K562 (cell line): ENCODE results near the gene HIVEP1. TPM values are rescaled to one million over a fixed set of nuclear protein-coding genes. Genes with fewer than 3 reads are reported as not detected.

Source experiments
- ATAC-seq: fragments of 200-7000 bp; cut with Tn5 transposase; 3 replicates; pipeline ENCODE4 v1.9.1; 2020; ENCODE audit warnings: moderate library complexity
- BruUV-seq: library from RNA; stranded (reverse); fragments of 400-500 nt; replicated peaks from 2 replicates; lab custom pipeline; 2021; lab: Mats Ljungman, UMichigan
- CTCF ChIA-PET: fragments of 300-600 bp; formaldehyde crosslinking; extraction: SDS; loops from one replicate; lab custom pipeline; 2021; ENCODE audit warnings: low intra/inter-chr PET ratio; lab: Yijun Ruan, JAX
- POLR2A ChIA-PET: fragments of 300-600, 350-650 bp; sonication (Branson Sonifier 250); formaldehyde crosslinking; extraction: SDS; loops from one replicate; lab custom pipeline; 2021; ENCODE audit warnings: antibody characterized with exemption, inconsistent platforms; lab: Yijun Ruan, JAX
- DNase-seq, 4 experiments: peaks; one replicate each; pipeline versions ENCODE4 v3.0.0 to v3.0.0-alpha.2; 2011 to 2018; ENCODE audit warnings: low spot score in 3 of 4, mixed read lengths in 3 of 4; ENCODE audit errors: extremely low read depth in 1 of 4
- FAIRE-seq: peaks from 2 replicates; lab custom pipeline; 2011; peaks lifted over from hg19 to GRCh38; lab: Jason Lieb, UNC
- H2AFZ ChIP-seq: 2 replicates; pipeline ENCODE4 v1.6.0; 2011; ENCODE audit warnings: low read depth, low read length, control low read depth, inconsistent platforms
- H3K27ac ChIP-seq: fragments of 200-600 bp; 3 replicates; pipeline ENCODE4 v1.8.0; 2011; ENCODE audit warnings: low read depth, mild to moderate bottlenecking, control low read depth, inconsistent platforms, low read length, moderate library complexity, mixed read lengths; ENCODE audit errors: extremely low read depth
- H3K27me3 ChIP-seq, 2 experiments: fragments of 300-600 bp in 1 of 2; 2 replicates in 1 of 2; 3 replicates in 1 of 2; pipeline versions ENCODE4 v1.6.0 to v1.8.0; 2011; ENCODE audit warnings: inconsistent platforms in 2 of 2, low read length in 2 of 2, mild to moderate bottlenecking in 1 of 2, mixed read lengths in 1 of 2, moderate library complexity in 1 of 2; ENCODE audit not compliant: control insufficient read depth in 2 of 2, insufficient read depth in 2 of 2
- H3K36me3 ChIP-seq: fragments of 300-600 bp; 3 replicates; pipeline ENCODE4 v1.8.0; 2011; ENCODE audit warnings: mild to moderate bottlenecking, low read length, inconsistent platforms; ENCODE audit not compliant: control insufficient read depth, insufficient read depth
- H3K4me1 ChIP-seq, 2 experiments: fragments of 200-600 bp in 1 of 2; replicated peaks in 1 of 2; 2 replicates in 1 of 2; 3 replicates in 1 of 2; pipeline versions ENCODE4 v1.5.1 to v1.8.0; 2011; ENCODE audit warnings: inconsistent platforms in 2 of 2, low read length in 2 of 2, mild to moderate bottlenecking in 1 of 2, mixed read lengths in 1 of 2, moderate library complexity in 1 of 2; ENCODE audit not compliant: control insufficient read depth in 2 of 2, insufficient read depth in 2 of 2
- H3K4me2 ChIP-seq: 2 replicates; pipeline ENCODE4 v1.6.1; 2011; ENCODE audit warnings: low read length, control low read depth, inconsistent platforms, mixed read lengths; ENCODE audit not compliant: insufficient read depth
- H3K4me3 ChIP-seq: fragments of 200-600 bp; sonication (generic), shearing (Covaris generic); 2 replicates; pipeline ENCODE4 v1.5.1; 2016; ENCODE audit warnings: control low read depth, inconsistent platforms
- H3K79me2 ChIP-seq: fragments of 200-600 bp; 3 replicates; pipeline ENCODE4 v1.8.0; 2011; ENCODE audit warnings: low read length, inconsistent platforms; ENCODE audit not compliant: control insufficient read depth, insufficient read depth
- H3K9ac ChIP-seq, 2 experiments: 2 replicates each; pipeline versions ENCODE4 v1.6.0 to v1.6.1; 2011; ENCODE audit warnings: low read depth in 2 of 2, low read length in 2 of 2, control low read depth in 1 of 2, inconsistent platforms in 1 of 2, mild to moderate bottlenecking in 1 of 2, mixed read lengths in 1 of 2; ENCODE audit not compliant: insufficient read depth in 1 of 2
- H3K9me1 ChIP-seq: one replicate; pipeline ENCODE4 v1.6.0; 2011; ENCODE audit warnings: inconsistent platforms, mild to moderate bottlenecking, low read length, moderate library complexity; ENCODE audit not compliant: control insufficient read depth, insufficient read depth
- H3K9me3 ChIP-seq: replicated peaks from 2 replicates; pipeline ENCODE4 v1.5.1; 2011; ENCODE audit warnings: low read depth, low read length, inconsistent platforms; ENCODE audit not compliant: control insufficient read depth, insufficient read depth
- H4K20me1 ChIP-seq: replicated peaks from 2 replicates; pipeline ENCODE4 v1.6.1; 2011; ENCODE audit warnings: low read length, inconsistent platforms, mixed read lengths; ENCODE audit not compliant: control insufficient read depth, insufficient read depth
- C11orf30 ChIP-seq: fragments of 450-650 bp; IDR thresholded peaks from 2 replicates; pipeline ENCODE4 v1.6.1; 2016; ENCODE audit warnings: low read depth, mild to moderate bottlenecking
- KLF16 ChIP-seq: IDR thresholded peaks from 2 replicates; pipeline ENCODE4 v1.6.1; 2016; ENCODE audit warnings: antibody characterized with exemption
- MAFG ChIP-seq: fragments of 450-650 bp; conservative IDR thresholded peaks from 2 replicates; pipeline ENCODE4 v1.6.1; 2016; ENCODE audit warnings: missing genetic modification characterization, missing compliant biosample characterization
- POU5F1 ChIP-seq: fragments of 150-350 bp; IDR thresholded peaks from 2 replicates; pipeline ENCODE4 v1.6.1; 2014; ENCODE audit warnings: borderline replicate concordance, low read length, low read depth, mild to moderate bottlenecking; ENCODE audit not compliant: partially characterized antibody
- SMAD1 ChIP-seq: fragments of 150-350 bp; IDR thresholded peaks from 2 replicates; pipeline ENCODE4 v1.6.1; 2014; ENCODE audit warnings: low read length, low read depth; ENCODE audit not compliant: partially characterized antibody
- SREBF2 ChIP-seq: sonication (generic); formaldehyde crosslinking; IDR thresholded peaks from 2 replicates; pipeline ENCODE4 v1.4.0; 2020; ENCODE audit warnings: mild to moderate bottlenecking, missing genetic modification reagents
- ZBTB26 ChIP-seq: fragments of 450-650 bp; formaldehyde crosslinking; IDR thresholded peaks from 2 replicates; pipeline ENCODE4 v1.4.0; 2022; ENCODE audit warnings: missing genetic modification characterization
- WGBS: fragments of 100-300 bp; shearing (Covaris generic); methylation state at CpG from one replicate; pipeline ENCODE4 v1.1.6; 2016; ENCODE audit warnings: low coverage, mixed read lengths; ENCODE audit not compliant: insufficient coverage; ENCODE audit errors: missing lambda C conversion rate; 5-methylcytosine and 5-hydroxymethylcytosine counted together
- in situ Hi-C: fragments of 300-500 bp; cut with MboI; formaldehyde crosslinking; loops from 4 replicates; pipeline ENCODE4 v1.15.0; 2018; ENCODE audit warnings: inconsistent platforms, mixed read lengths
- intact Hi-C: fragments of 100-400 bp; cut with micrococcal nuclease; formaldehyde crosslinking; loops from 2 replicates; pipeline ENCODE4 v1.14.2; 2022
- polyA plus RNA-seq, 8 experiments: library from polyadenylated mRNA; depleted of rRNA in 4 of 8; stranded (reverse) in 5 of 8; unstranded in 3 of 8; fragments of >200 nt; fragmentation: Nextera tagmentation in 2 of 8; fragmentation: Illumina TruSeq in 1 of 8; extraction: Ambion mirVana in 2 of 8; extraction: Trizol in 1 of 8; gene quantifications; 2 replicates each; pipeline versions ENCODE4 v1.2.1 to v1.2.3, GENCODE V29; 2011 to 2014; ENCODE audit warnings: inconsistent platforms in 1 of 8, missing spikeins in 1 of 8
- total RNA-seq, 7 experiments: library from RNA; depleted of rRNA in 6 of 7; stranded (reverse); fragments of >200 nt in 6 of 7; fragmentation: Illumina TruSeq in 2 of 7; extraction: Trizol in 2 of 7; gene quantifications; 2 replicates each; pipeline versions ENCODE4 v1.2.1 to v1.2.3, GENCODE V29; 2011 to 2021; ENCODE audit warnings: low replicate concordance in 1 of 7
- TF ChIP-seq, protein P1 (sequence below): fragments of 200-400 bp; formaldehyde crosslinking; IDR thresholded peaks from 2 replicates; pipeline ENCODE4 v1.6.1; 2017; ENCODE audit warnings: mild to moderate bottlenecking, low read depth, low read length, moderate library complexity

The HIVEP1 gene
- total and polyA plus RNA-seq, 9 of the 15 experiments (the other 6 are each of a cell fraction or from before 2014, with no cell fraction given): 6.0 to 33.3 (median 21.7) TPM

- TF ChIP-seq, protein P1, sequence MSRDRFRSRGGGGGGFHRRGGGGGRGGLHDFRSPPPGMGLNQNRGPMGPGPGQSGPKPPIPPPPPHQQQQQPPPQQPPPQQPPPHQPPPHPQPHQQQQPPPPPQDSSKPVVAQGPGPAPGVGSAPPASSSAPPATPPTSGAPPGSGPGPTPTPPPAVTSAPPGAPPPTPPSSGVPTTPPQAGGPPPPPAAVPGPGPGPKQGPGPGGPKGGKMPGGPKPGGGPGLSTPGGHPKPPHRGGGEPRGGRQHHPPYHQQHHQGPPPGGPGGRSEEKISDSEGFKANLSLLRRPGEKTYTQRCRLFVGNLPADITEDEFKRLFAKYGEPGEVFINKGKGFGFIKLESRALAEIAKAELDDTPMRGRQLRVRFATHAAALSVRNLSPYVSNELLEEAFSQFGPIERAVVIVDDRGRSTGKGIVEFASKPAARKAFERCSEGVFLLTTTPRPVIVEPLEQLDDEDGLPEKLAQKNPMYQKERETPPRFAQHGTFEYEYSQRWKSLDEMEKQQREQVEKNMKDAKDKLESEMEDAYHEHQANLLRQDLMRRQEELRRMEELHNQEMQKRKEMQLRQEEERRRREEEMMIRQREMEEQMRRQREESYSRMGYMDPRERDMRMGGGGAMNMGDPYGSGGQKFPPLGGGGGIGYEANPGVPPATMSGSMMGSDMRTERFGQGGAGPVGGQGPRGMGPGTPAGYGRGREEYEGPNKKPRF: no peak
- TF ChIP-seq ZBTB26 (CRISPR knock-in tag) (no peak), POU5F1 (no peak), SREBF2 (CRISPR knock-in tag) (no peak), SMAD1 (no peak), C11orf30 (peak; percentile 91), MAFG (tag) (peak; percentile 86)
Measured at GRCh38 chr6:12118607-12119006, 106.5 kb downstream of the HIVEP1 start (continued).

DNA sequence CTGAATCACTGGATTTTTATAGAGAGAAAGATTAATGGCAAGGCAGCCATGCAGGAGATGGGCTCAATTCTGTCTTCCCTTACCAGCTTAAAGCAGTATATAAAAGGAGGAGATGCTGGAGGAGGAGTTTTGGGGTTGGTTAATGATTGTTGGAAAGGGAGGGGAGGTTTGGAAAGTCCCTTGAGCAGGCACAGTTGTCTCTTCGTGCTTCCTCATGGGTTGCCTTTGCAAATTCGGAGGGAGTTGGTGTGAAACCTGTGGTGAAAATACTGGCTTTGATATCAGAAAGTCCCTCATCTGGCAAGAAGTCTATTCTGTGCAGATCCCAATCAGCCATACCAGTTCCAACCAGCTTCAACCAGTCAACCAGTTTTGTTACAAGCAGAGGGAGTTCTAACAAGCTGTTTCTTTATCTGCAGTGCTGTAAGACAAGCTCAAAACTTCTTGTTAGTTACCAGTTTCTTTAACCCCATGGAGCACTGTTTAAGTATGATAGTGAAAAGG is 107.0 kb downstream of the HIVEP1 start:
- Histone ChIP-seq H3K4me1 (no peaks in the 10 kb centered on the region), H3K9me3 (no peaks in the 10 kb centered on the region; the same call in 1 of the 2 replicates), H3K9me1 (no peaks in the 10 kb centered on the region), H3K4me3 (no peak overlapping the region), H3K9ac (no peak overlapping the region), H3K27ac (no peak overlapping the region), H3K27me3 (no peaks in the 10 kb centered on the region), H3K36me3 (peaks cover 56% of the 10 kb centered on the region), H3K79me2 (peaks cover 11% of the 10 kb centered on the region; the same call in 2 of the 3 replicates), H3K4me2 (no peak overlapping the region), H4K20me1 (no peaks in the 10 kb centered on the region), H2AFZ (no peak overlapping the region)
- in situ Hi-C loops: no loop called here
- intact Hi-C loops: no loop called here
- peak; percentile 57; the same call in 2 of the 3 replicates for ATAC-seq
- WGBS: 62% methylated on average over 2 of the region's 2 CpGs
- DNase-seq: peak in 2 of 4 experiments; percentile 22 to 28
- ChIA-PET POLR2A (no interaction called here), CTCF (no interaction called here)
- no TSS peak for BruUV-seq
- no peak for FAIRE-seq
- peak; percentile 82; the same call in 1 of the 2 replicates for TF ChIP-seq KLF16
